ENCODE results near the gene AGBL3.
A peak's percentile ranks its signal among the peaks of the same experiment; 100 is the strongest.
"Not testable (repeated sequence)": the region's sequence is repeated elsewhere in the genome, so short reads cannot be mapped to it uniquely, and the experiment has no call there.

AGBL3 gene

DNA sequence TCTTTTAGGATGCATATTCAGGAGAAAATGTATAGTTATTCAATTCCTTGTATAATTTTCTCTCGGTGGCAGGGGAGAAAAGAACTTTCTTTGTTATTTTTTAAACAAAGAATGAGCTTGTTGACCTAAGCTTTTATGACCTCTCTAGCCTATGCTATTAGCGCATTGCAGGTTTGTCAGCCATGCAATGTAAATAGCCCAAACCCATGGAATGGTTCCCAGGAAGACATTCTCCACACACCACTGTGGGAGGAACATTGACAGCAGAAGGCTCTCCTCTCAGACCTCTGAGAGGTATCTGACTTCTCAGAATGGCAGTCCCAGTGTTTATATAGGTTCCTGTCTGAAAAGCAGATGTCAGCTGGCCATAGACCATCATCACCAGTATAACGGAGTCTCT is 19.6 kb upstream of the AGBL3 start:
- 98% methylated on average over 3 of the region's 3 CpGs for WGBS
- Histone ChIP-seq H3K4me1 (ENCODE audit: insufficient read depth, low read length) (no peaks in the 10 kb centered on the region), H3K9me3 (ENCODE audit: insufficient read depth, low read depth, low read length) (no peaks in the 10 kb centered on the region), H3K27ac (ENCODE audit: low read depth, low read length) (no peak overlapping the region), H3K27me3 (ENCODE audit: insufficient read depth, low read length) (no peaks in the 10 kb centered on the region), H3K36me3 (ENCODE audit: insufficient read depth, low read length) (peaks cover 69% of the 10 kb centered on the region), H3K9ac (ENCODE audit: low read depth, low read length) (no peak overlapping the region), H3K4me3 (ENCODE audit: low read length) (no peak overlapping the region)

DNA sequence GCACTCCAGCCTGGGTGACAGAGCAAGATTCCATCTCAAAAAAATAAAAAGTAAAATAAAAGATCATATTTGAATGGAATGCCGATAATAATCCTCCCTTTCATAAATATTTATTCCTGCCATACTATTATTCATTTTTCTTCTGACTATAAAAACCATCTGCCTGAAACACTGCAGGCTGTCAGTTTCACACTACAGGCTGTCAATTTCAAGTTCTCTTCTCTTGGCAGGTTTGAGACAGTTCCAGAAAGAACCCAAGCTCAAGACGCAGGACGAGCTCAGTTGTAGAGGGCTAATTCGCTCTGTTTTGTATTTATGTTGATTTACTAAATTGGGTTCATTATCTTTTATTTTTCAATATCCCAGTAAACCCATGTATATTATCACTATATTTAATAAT is 18.2 kb upstream of the AGBL3 start:
- WGBS = 95% methylated on average over 2 of the region's 4 CpGs
- H3K4me1 ChIP-seq (ENCODE audit: insufficient read depth, low read length) = no peaks in the 10 kb centered on the region
- peaks cover 55% of the 10 kb centered on the region for H3K36me3 ChIP-seq (ENCODE audit: insufficient read depth, low read length)

DNA sequence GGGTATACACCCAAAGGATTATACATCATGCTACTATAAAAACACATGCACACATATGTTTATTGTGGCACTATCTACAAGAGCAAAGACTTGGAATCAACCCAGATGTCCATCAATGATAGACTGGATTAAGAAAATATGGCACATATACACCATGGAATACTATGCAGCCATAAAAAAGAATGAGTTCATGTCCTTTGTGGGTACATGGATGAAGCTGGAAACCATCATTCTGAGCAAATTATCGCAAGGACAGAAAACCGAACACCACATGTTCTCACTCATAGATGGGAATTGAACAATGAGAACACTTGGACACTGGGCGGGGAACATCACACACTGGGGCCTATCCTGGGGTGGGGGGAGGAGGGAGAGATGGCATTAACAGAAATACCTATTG is 4.7 kb upstream of the AGBL3 start:
- not testable (repeated sequence) for H3K4me3 ChIP-seq (ENCODE audit: low read length); H3K36me3 ChIP-seq (ENCODE audit: insufficient read depth, low read length); H3K9ac ChIP-seq (ENCODE audit: low read depth, low read length); H3K27ac ChIP-seq (ENCODE audit: low read depth, low read length); H3K27me3 ChIP-seq (ENCODE audit: insufficient read depth, low read length); H3K4me1 ChIP-seq (ENCODE audit: insufficient read depth, low read length); H3K9me3 ChIP-seq (ENCODE audit: insufficient read depth, low read depth, low read length)
- 93% methylated on average over 3 of the region's 3 CpGs for WGBS

More for the DNA sequence above, 18.2 kb upstream of the AGBL3 start:
- no peaks in the 10 kb centered on the region for H3K9me3 ChIP-seq (ENCODE audit: insufficient read depth, low read depth, low read length)
- H3K27ac ChIP-seq (ENCODE audit: low read depth, low read length) = no peak overlapping the region
- H3K27me3 ChIP-seq (ENCODE audit: insufficient read depth, low read length) = no peaks in the 10 kb centered on the region
- H3K4me3 ChIP-seq (ENCODE audit: low read length) = no peak overlapping the region
- no peak overlapping the region for H3K9ac ChIP-seq (ENCODE audit: low read depth, low read length)

DNA sequence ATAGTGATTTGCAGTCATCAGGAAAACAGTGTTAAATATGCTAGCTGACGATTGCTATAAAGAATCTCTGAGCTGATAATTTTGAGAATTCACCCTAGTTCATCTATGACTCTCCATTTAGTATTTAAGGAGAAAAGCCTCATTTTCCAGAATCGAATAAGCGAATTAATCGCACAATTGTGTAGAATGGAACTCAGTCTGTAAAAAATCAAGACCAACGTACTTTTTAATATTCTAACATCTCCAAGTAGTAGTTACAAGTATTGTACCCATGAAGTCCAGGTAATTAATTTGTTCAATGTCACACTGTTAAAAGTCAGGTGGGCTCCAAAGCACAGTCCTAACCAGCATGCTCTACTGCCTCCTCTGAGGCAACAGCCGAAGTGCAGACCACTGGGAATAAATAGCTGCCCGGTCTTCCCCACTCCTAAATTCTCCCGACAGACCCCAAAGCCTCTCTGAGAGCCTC is 380 bp upstream of the AGBL3 start:
- Histone ChIP-seq H3K4me1 (ENCODE audit: insufficient read depth, low read length) (0 out of 2 replicates have a peak, but pooled peaks cover 7% of the 10 kb centered on the region), H3K27me3 (ENCODE audit: insufficient read depth, low read length) (peaks cover 2% of the 10 kb centered on the region; the same call in 1 of the 2 replicates), H3K9ac (ENCODE audit: low read depth, low read length) (peak overlapping the region; percentile 89), H3K9me3 (ENCODE audit: insufficient read depth, low read depth, low read length) (no peaks in the 10 kb centered on the region), H3K27ac (ENCODE audit: low read depth, low read length) (no peak overlapping the region; the same call in 1 of the 2 replicates), H3K4me3 (ENCODE audit: low read length) (peak overlapping the region; percentile 84), H3K36me3 (ENCODE audit: insufficient read depth, low read length) (peaks cover 17% of the 10 kb centered on the region)
- 64% methylated on average over 7 of the region's 8 CpGs for WGBS

DNA sequence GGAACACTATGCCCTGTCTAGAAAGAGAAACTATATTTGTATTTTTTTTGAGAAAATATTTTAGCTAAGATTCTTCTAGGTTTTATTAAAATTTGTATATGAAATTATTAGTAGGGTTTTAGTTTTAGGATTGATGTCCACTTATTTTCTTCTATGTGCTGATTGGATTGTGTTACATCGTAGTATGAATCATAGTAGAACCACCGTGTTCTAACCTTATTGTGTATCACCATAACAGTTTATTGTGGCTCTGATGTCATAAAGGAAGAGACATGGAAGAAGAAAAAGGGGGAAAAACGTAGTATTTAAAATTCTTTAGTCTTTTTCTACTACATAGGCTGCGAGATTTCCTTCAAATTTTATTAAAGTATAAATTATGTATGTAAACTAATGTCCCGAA is 1.9 kb downstream of the AGBL3 start:
- Histone ChIP-seq H3K27me3 (ENCODE audit: insufficient read depth, low read length) (peaks cover 2% of the 10 kb centered on the region; the same call in 1 of the 2 replicates), H3K9ac (ENCODE audit: low read depth, low read length) (no peak overlapping the region), H3K9me3 (ENCODE audit: insufficient read depth, low read depth, low read length) (no peaks in the 10 kb centered on the region), H3K27ac (ENCODE audit: low read depth, low read length) (no peak overlapping the region), H3K36me3 (ENCODE audit: insufficient read depth, low read length) (peaks cover 18% of the 10 kb centered on the region), H3K4me1 (ENCODE audit: insufficient read depth, low read length) (peaks cover 12% of the 10 kb centered on the region; the same call in 1 of the 2 replicates), H3K4me3 (ENCODE audit: low read length) (no peak overlapping the region)
- no CpG with 5 or more reads among the region's 5 CpGs for WGBS

DNA sequence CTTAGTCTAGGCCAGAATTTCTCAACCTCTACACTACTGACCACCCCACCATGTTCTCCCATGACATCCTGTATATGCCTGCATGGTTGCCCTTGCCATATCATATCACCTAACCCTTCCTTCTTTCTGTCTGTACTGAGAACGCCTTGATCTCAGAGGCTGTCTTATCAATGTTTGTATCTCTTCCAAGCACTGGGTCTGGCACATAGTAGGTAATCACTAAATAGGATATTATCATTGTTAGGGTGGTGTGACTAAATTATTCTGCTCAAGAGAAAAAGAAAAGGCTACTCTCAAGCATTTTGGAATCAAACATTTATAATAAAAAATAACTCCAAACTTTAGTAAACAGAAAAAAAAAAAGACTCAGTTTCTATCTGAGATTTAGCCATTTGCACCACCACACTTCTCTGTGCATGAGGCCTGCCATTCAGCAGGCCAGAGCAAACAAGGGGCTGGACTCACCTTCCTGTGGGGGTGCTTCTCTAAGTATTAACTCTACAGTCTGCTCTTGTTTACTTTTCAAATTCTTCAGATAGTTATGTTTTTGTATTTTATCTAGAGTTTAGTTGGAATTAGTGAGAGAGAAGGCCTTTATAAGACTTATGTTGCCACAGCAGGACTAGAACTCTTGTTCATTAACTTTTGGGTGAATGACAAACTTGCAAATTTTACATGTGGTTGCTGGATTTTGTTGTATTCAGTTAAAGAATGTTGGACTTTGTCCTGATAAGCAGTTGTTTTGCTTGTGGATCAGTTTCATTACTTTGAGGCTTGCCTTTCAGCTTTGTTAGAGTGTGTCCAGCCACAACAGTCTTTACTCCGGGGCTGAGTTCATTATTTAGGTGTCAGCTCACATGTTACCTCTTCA is 5.4 kb downstream of the AGBL3 start:
- Histone ChIP-seq H3K4me3 (ENCODE audit: low read length) (no peak overlapping the region), H3K4me1 (ENCODE audit: insufficient read depth, low read length) (peaks cover 12% of the 10 kb centered on the region; the same call in 1 of the 2 replicates), H3K9me3 (ENCODE audit: insufficient read depth, low read depth, low read length) (no peaks in the 10 kb centered on the region), H3K27ac (ENCODE audit: low read depth, low read length) (peak overlapping the region; percentile 30; the same call in 1 of the 2 replicates), H3K36me3 (ENCODE audit: insufficient read depth, low read length) (peaks cover 43% of the 10 kb centered on the region), H3K9ac (ENCODE audit: low read depth, low read length) (no peak overlapping the region), H3K27me3 (ENCODE audit: insufficient read depth, low read length) (no peaks in the 10 kb centered on the region)
- WGBS = 95% methylated on average over 2 of the region's 2 CpGs

DNA sequence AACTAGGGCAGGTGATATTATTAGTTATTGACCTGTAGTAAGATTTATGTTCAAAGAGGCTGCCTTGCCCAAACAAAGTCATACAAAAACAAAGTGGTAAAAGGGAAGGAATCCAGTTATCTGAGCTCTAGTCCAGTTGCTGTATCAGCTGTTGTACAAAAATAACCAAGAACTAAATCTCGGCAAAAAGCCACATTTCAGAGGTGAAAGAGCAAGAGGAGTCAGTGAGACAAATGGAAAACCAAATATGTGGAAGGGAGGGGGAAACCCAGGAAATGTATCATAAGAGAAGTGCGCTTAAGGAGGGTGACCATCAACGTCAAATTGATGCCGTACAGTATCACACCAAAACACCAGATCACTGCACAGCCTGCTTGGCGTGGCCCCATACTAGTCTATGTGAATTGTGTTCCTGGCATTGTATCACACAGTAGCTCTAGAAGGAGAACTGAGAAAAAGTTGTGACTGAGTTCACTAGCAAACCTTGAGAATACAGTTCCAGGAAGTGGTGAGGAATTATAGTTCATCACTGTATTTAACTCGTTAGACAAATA is 6.4 kb downstream of the AGBL3 start:
- Histone ChIP-seq H3K36me3 (ENCODE audit: insufficient read depth, low read length) (peaks cover 43% of the 10 kb centered on the region), H3K27ac (ENCODE audit: low read depth, low read length) (no peak overlapping the region), H3K9ac (ENCODE audit: low read depth, low read length) (no peak overlapping the region), H3K27me3 (ENCODE audit: insufficient read depth, low read length) (no peaks in the 10 kb centered on the region), H3K4me1 (ENCODE audit: insufficient read depth, low read length) (peaks cover 8% of the 10 kb centered on the region; the same call in 1 of the 2 replicates), H3K4me3 (ENCODE audit: low read length) (no peak overlapping the region), H3K9me3 (ENCODE audit: insufficient read depth, low read depth, low read length) (no peaks in the 10 kb centered on the region)
- 94% methylated on average over 6 of the region's 6 CpGs for WGBS

DNA sequence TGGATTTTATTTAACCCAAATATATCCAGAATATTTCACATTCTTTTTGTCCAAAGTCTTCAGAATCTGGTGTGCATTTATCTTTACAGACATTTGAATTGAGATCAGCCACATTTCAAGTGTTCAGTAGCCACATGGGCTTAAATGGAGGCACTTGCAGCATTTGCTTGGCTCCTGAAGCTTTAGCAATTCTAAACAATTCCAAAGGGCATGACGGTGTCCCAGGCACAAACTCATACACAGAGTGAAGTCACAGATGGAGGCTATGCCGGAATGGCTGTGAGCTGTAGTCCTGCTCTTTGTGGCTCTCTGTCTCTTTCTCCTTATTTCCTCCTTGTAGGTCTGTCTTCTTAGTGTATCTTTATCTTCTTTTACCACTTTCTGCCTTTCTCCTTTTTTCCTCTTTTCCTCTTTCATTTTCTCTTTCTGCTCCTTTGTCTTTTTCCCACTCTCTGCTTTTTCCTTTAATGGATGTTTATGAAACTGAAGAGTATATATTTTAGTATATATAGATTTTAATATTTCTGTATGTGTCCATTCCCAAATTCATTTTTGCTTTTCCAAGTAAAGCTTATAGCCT is 7.7 kb downstream of the AGBL3 start:
- H3K9me3 ChIP-seq (ENCODE audit: insufficient read depth, low read depth, low read length) = no peaks in the 10 kb centered on the region
- no peak overlapping the region for H3K27ac ChIP-seq (ENCODE audit: low read depth, low read length)
- H3K4me3 ChIP-seq (ENCODE audit: low read length) = no peak overlapping the region
- WGBS = 96% methylated on average over 2 of the region's 2 CpGs
- peaks cover 5% of the 10 kb centered on the region; the same call in 1 of the 2 replicates for H3K4me1 ChIP-seq (ENCODE audit: insufficient read depth, low read length)
- no peak overlapping the region for H3K9ac ChIP-seq (ENCODE audit: low read depth, low read length)
- H3K36me3 ChIP-seq (ENCODE audit: insufficient read depth, low read length) = peaks cover 42% of the 10 kb centered on the region
- H3K27me3 ChIP-seq (ENCODE audit: insufficient read depth, low read length) = no peaks in the 10 kb centered on the region

DNA sequence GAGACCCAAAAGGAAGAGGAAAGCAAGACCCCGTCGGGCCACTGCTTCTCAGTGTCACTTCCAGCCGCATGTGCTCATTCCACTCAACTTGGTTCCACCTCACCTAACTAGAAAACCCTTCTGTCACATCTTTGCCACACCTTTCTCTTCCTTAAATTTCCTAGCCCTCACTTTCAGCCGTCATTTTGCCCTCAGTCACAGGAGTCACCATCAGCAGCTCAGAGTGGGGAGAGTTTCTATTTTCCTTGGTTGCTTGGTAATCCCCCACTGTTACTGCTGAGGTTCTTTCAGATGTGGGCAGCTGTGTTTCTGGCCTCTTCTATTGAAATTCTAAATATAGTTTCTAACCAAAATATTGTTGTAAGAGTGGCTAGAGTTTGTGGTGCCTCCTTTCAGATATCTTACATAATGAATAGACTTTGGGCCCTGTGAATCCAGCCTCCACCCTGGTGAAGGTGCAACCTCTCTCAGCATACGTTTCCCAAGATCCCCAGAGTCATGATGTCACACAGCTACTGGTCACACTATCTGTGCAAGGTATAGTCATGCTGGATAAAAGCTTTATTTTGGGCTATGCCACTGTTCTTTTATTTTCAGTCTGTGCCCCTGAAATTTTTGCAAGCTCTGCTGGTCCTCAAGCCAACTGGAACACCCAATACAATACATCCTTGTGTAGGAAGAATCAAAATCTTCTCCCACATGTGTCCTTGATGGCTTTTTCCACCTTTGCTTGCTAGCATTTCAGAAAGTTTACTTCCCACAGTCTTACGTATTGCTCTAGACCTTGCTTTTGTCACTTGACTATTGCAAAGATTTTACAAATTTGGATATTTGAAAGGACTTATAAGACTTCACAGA is 9.2 kb downstream of the AGBL3 start:
- Histone ChIP-seq H3K27me3 (ENCODE audit: insufficient read depth, low read length) (no peaks in the 10 kb centered on the region), H3K36me3 (ENCODE audit: insufficient read depth, low read length) (peaks cover 27% of the 10 kb centered on the region), H3K9me3 (ENCODE audit: insufficient read depth, low read depth, low read length) (no peaks in the 10 kb centered on the region), H3K4me1 (ENCODE audit: insufficient read depth, low read length) (peaks cover 5% of the 10 kb centered on the region; the same call in 1 of the 2 replicates), H3K4me3 (ENCODE audit: low read length) (no peak overlapping the region), H3K27ac (ENCODE audit: low read depth, low read length) (no peak overlapping the region), H3K9ac (ENCODE audit: low read depth, low read length) (no peak overlapping the region)
- WGBS = 80% methylated on average over 6 of the region's 6 CpGs

DNA sequence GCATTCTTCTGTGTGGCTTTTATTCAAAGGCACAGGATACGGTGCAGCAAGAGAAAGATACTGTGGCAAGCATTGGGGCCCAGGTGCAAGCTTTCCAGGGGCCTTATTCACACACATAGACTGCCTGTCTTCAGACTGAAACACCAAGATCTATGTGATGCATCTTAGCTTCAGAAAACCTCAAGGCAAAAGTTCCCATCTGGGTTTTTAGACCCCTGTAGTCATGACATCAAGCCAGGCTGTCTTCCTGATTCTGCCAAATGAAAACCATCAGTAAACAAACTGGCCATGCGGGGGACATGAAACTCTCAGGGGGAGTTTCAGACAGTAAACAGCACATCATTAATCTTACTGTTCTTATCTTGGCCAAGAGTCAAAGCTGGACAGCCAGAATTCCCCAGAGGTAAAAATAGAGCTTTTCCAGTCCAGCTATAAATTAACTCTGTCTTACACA is 9.8 kb downstream of the AGBL3 start:
- Histone ChIP-seq H3K9me3 (ENCODE audit: insufficient read depth, low read depth, low read length) (no peaks in the 10 kb centered on the region), H3K9ac (ENCODE audit: low read depth, low read length) (no peak overlapping the region), H3K4me1 (ENCODE audit: insufficient read depth, low read length) (peaks cover 5% of the 10 kb centered on the region; the same call in 1 of the 2 replicates), H3K27me3 (ENCODE audit: insufficient read depth, low read length) (no peaks in the 10 kb centered on the region), H3K27ac (ENCODE audit: low read depth, low read length) (no peak overlapping the region), H3K4me3 (ENCODE audit: low read length) (no peak overlapping the region), H3K36me3 (ENCODE audit: insufficient read depth, low read length) (peaks cover 25% of the 10 kb centered on the region)
- WGBS = 90% methylated on average over 2 of the region's 2 CpGs
